Endometrial microvascular endothelial cells (primary cell): ENCODE measurements around the gene NEAT1. TPM values are rescaled to one million over a fixed set of nuclear protein-coding genes. Genes with fewer than 3 reads are reported as not detected.
"Not testable (repeated sequence)": the region's sequence is repeated elsewhere in the genome, so short reads cannot be mapped to it uniquely, and the experiment has no call there.

Experiments used
- in situ Hi-C: cut with HindIII; loops from 2 replicates; pipeline ENCODE4 v1.10.0; 2017; ENCODE audit warnings: low sequenced_read_pairs, low pct_unique_long_range_greater_than_20kb; ENCODE audit errors: inconsistent ontology term
- total RNA-seq: library from RNA; depleted of rRNA; stranded (reverse); fragments of >200 nt; gene quantifications from one replicate; pipeline ENCODE4 v1.2.3, GENCODE V29; 2015; ENCODE audit errors: inconsistent ontology term

Gene NEAT1
- total RNA-seq, 1 donor from 2014 or later = 14.8 TPM

GRCh38 chr11:65439331-65440181 lies 17.0 kb downstream of the NEAT1 start:
- in situ Hi-C loops = no loop called here

- in situ Hi-C loops = no loop called here
Measured at GRCh38 chr11:65440831-65441499, 18.4 kb downstream of the NEAT1 start.

GRCh38 chr11:65442842-65443331 lies 20.3 kb downstream of the NEAT1 start:
- in situ Hi-C loops = no loop called here

GRCh38 chr11:65444314-65445051 lies 21.9 kb downstream of the NEAT1 start:
- in situ Hi-C loops = no loop called here

GRCh38 chr11:65445101-65445603 lies 22.6 kb downstream of the NEAT1 start:
- in situ Hi-C loops = no loop called here

- in situ Hi-C loops = no loop called here
Measured at GRCh38 chr11:65445604-65446445, 23.2 kb downstream of the NEAT1 start.

- in situ Hi-C loops = no loop called here
Measured at GRCh38 chr11:65446446-65447277, 24.1 kb downstream of the NEAT1 start.

- in situ Hi-C loops = no loop called here
Measured at GRCh38 chr11:65448074-65448417, 25.4 kb downstream of the NEAT1 start.

GRCh38 chr11:65448418-65449105 lies 26.0 kb downstream of the NEAT1 start:
- in situ Hi-C loops = no loop called here

- in situ Hi-C loops = not testable (repeated sequence)
Measured at GRCh38 chr11:65451301-65451700, 28.7 kb downstream of the NEAT1 start.

- in situ Hi-C loops = not testable (repeated sequence)
Measured at GRCh38 chr11:65452259-65452658, 29.7 kb downstream of the NEAT1 start.

GRCh38 chr11:65452806-65453490 lies 30.4 kb downstream of the NEAT1 start:
- in situ Hi-C loops = no loop called here

GRCh38 chr11:65454311-65454695 lies 31.7 kb downstream of the NEAT1 start:
- in situ Hi-C loops = no loop called here

- in situ Hi-C loops = no loop called here
Measured at GRCh38 chr11:65454696-65455456, 32.3 kb downstream of the NEAT1 start.

GRCh38 chr11:65456418-65456817 lies 33.8 kb downstream of the NEAT1 start:
- in situ Hi-C loops = no loop called here

GRCh38 chr11:65459552-65459951 lies 37.0 kb downstream of the NEAT1 start:
- in situ Hi-C loops = no loop called here
